PFSK-1 (cell line): ENCODE data around the gene SGCA.

ENCODE experiments used
- POLR2AphosphoS5 ChIP-seq: IDR thresholded peaks from 2 replicates; pipeline ENCODE4 v1.6.1; 2012; ENCODE audit warnings: low read depth, mild to moderate bottlenecking, control low read depth, low read length, moderate library complexity
- SIN3A ChIP-seq: IDR thresholded peaks from 2 replicates; pipeline ENCODE4 v1.6.1; 2012; ENCODE audit warnings: mild to moderate bottlenecking, low read length, moderate library complexity, borderline replicate concordance; ENCODE audit not compliant: insufficient read depth
- TAF1 ChIP-seq: IDR thresholded peaks from 2 replicates; pipeline ENCODE4 v1.6.1; 2012; ENCODE audit warnings: low read length, control low read depth, borderline replicate concordance; ENCODE audit not compliant: insufficient read depth
- TF ChIP-seq, protein P1 (sequence below), 2 experiments: IDR thresholded peaks; 2 replicates each; pipeline versions ENCODE4 v1.6.1 to v1.8.0; 2011 to 2012; ENCODE audit warnings: low read depth in 2 of 2, low read length in 2 of 2, control low read depth in 1 of 2, inconsistent platforms in 1 of 2, mild to moderate bottlenecking in 1 of 2, moderate library complexity in 1 of 2; ENCODE audit not compliant: insufficient read depth in 1 of 2

- TF ChIP-seq, protein P1, sequence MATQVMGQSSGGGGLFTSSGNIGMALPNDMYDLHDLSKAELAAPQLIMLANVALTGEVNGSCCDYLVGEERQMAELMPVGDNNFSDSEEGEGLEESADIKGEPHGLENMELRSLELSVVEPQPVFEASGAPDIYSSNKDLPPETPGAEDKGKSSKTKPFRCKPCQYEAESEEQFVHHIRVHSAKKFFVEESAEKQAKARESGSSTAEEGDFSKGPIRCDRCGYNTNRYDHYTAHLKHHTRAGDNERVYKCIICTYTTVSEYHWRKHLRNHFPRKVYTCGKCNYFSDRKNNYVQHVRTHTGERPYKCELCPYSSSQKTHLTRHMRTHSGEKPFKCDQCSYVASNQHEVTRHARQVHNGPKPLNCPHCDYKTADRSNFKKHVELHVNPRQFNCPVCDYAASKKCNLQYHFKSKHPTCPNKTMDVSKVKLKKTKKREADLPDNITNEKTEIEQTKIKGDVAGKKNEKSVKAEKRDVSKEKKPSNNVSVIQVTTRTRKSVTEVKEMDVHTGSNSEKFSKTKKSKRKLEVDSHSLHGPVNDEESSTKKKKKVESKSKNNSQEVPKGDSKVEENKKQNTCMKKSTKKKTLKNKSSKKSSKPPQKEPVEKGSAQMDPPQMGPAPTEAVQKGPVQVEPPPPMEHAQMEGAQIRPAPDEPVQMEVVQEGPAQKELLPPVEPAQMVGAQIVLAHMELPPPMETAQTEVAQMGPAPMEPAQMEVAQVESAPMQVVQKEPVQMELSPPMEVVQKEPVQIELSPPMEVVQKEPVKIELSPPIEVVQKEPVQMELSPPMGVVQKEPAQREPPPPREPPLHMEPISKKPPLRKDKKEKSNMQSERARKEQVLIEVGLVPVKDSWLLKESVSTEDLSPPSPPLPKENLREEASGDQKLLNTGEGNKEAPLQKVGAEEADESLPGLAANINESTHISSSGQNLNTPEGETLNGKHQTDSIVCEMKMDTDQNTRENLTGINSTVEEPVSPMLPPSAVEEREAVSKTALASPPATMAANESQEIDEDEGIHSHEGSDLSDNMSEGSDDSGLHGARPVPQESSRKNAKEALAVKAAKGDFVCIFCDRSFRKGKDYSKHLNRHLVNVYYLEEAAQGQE (IDR thresholded peaks at IDR 0.05; ENCODE audit: insufficient read depth in 1 of 2, low read depth in 2 of 2, low read length in 2 of 2), result no peak
- TF ChIP-seq SIN3A (no peak), POLR2AphosphoS5 (no peak), TAF1 (no peak)
These were observed 49.4 kb downstream of the SGCA start for GRCh38 chr17:50214976-50215760.
